ENCODE data around the gene MAP3K20. TPM values are rescaled to one million over a fixed set of nuclear protein-coding genes. Genes with fewer than 3 reads are reported as not detected.

The MAP3K20 gene
- total and polyA plus RNA-seq, 2 experiments from 2014 or later: 7.6 to 9.6 TPM

- Histone ChIP-seq H3K4me1 (ENCODE audit: insufficient read depth) (no peaks in the 10 kb centered on the region; the same call in 1 of the 2 replicates), H3F3A (replicated peaks; ENCODE audit: low read depth) (no peaks in the 10 kb centered on the region), H3K9me2 (ENCODE audit: insufficient read depth) (no peaks in the 10 kb centered on the region), H4K20me1 (replicated peaks; ENCODE audit: insufficient read depth) (no peaks in the 10 kb centered on the region), H3K27me3 (ENCODE audit: insufficient read depth) (no peaks in the 10 kb centered on the region), H3K27ac (ENCODE audit: low read depth) (no peak overlapping the region), H3K4me2 (no peak overlapping the region), H3K79me2 (replicated peaks; ENCODE audit: insufficient read depth) (no peaks in the 10 kb centered on the region), H3K4me3 (no peak overlapping the region), H2AFZ (no peak overlapping the region), H3K36me3 (ENCODE audit: insufficient read depth) (no peaks in the 10 kb centered on the region)
- TF ChIP-seq, protein P1, sequence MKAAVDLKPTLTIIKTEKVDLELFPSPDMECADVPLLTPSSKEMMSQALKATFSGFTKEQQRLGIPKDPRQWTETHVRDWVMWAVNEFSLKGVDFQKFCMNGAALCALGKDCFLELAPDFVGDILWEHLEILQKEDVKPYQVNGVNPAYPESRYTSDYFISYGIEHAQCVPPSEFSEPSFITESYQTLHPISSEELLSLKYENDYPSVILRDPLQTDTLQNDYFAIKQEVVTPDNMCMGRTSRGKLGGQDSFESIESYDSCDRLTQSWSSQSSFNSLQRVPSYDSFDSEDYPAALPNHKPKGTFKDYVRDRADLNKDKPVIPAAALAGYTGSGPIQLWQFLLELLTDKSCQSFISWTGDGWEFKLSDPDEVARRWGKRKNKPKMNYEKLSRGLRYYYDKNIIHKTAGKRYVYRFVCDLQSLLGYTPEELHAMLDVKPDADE (IDR thresholded peaks at IDR 0.05): no peak
- no peak for TF ChIP-seq EZH2phosphoT487 (IDR thresholded peaks at IDR 0.05; ENCODE audit: unreplicated experiment)
- no peak for TF ChIP-seq NANOG (IDR thresholded peaks at IDR 0.05; ENCODE audit: borderline replicate concordance)
- TF ChIP-seq POLR2AphosphoS5 (IDR thresholded peaks at IDR 0.05; ENCODE audit: low read depth): no peak
- TF ChIP-seq, protein P2, sequence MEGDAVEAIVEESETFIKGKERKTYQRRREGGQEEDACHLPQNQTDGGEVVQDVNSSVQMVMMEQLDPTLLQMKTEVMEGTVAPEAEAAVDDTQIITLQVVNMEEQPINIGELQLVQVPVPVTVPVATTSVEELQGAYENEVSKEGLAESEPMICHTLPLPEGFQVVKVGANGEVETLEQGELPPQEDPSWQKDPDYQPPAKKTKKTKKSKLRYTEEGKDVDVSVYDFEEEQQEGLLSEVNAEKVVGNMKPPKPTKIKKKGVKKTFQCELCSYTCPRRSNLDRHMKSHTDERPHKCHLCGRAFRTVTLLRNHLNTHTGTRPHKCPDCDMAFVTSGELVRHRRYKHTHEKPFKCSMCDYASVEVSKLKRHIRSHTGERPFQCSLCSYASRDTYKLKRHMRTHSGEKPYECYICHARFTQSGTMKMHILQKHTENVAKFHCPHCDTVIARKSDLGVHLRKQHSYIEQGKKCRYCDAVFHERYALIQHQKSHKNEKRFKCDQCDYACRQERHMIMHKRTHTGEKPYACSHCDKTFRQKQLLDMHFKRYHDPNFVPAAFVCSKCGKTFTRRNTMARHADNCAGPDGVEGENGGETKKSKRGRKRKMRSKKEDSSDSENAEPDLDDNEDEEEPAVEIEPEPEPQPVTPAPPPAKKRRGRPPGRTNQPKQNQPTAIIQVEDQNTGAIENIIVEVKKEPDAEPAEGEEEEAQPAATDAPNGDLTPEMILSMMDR (conservative IDR thresholded peaks at IDR 0.05; ENCODE audit: low read depth in 2 of 2): no peak
- no peak for TF ChIP-seq ZNF331 (CRISPR knock-in tag; IDR thresholded peaks at IDR 0.05; ENCODE audit: low read depth)
- TF ChIP-seq, protein P3, sequence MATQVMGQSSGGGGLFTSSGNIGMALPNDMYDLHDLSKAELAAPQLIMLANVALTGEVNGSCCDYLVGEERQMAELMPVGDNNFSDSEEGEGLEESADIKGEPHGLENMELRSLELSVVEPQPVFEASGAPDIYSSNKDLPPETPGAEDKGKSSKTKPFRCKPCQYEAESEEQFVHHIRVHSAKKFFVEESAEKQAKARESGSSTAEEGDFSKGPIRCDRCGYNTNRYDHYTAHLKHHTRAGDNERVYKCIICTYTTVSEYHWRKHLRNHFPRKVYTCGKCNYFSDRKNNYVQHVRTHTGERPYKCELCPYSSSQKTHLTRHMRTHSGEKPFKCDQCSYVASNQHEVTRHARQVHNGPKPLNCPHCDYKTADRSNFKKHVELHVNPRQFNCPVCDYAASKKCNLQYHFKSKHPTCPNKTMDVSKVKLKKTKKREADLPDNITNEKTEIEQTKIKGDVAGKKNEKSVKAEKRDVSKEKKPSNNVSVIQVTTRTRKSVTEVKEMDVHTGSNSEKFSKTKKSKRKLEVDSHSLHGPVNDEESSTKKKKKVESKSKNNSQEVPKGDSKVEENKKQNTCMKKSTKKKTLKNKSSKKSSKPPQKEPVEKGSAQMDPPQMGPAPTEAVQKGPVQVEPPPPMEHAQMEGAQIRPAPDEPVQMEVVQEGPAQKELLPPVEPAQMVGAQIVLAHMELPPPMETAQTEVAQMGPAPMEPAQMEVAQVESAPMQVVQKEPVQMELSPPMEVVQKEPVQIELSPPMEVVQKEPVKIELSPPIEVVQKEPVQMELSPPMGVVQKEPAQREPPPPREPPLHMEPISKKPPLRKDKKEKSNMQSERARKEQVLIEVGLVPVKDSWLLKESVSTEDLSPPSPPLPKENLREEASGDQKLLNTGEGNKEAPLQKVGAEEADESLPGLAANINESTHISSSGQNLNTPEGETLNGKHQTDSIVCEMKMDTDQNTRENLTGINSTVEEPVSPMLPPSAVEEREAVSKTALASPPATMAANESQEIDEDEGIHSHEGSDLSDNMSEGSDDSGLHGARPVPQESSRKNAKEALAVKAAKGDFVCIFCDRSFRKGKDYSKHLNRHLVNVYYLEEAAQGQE (IDR thresholded peaks at IDR 0.05; ENCODE audit: unreplicated experiment): no peak
- TF ChIP-seq ZNF114 (CRISPR knock-in tag; IDR thresholded peaks at IDR 0.05): no peak
- no peak for TF ChIP-seq JUNB (IDR thresholded peaks at IDR 0.05; ENCODE audit: unreplicated experiment)
- TF ChIP-seq EZH2 (IDR thresholded peaks at IDR 0.05; ENCODE audit: low read depth, unreplicated experiment): no peak
- TF ChIP-seq CREB1 (CRISPR knock-in tag; IDR thresholded peaks at IDR 0.05; ENCODE audit: low read depth): no peak
- no peak for TF ChIP-seq ZNF462 (CRISPR knock-in tag; IDR thresholded peaks at IDR 0.05)
- TF ChIP-seq STAT1 (IDR thresholded peaks at IDR 0.05; ENCODE audit: unreplicated experiment): no peak
- no peak for ATAC-seq
- no peaks in the 10 kb centered on the region for H3K9me3 Mint-ChIP-seq
- no peak overlapping the region for H3K4me3 Mint-ChIP-seq
- H3K27ac Mint-ChIP-seq: no peak overlapping the region
- no peaks in the 10 kb centered on the region for H3K36me3 Mint-ChIP-seq (ENCODE audit: low read depth)
- DNase-seq (ENCODE audit: low spot score): no peak
- H3K4me1 Mint-ChIP-seq: peaks cover 3% of the 10 kb centered on the region; the same call in 1 of the 3 replicates
- peaks cover 2% of the 10 kb centered on the region for H3K27me3 Mint-ChIP-seq (ENCODE audit: insufficient read depth, low read depth, poor library complexity)
Measured at GRCh38 chr2:173048522-173048896, 27.1 kb upstream of the MAP3K20 start.
